Small intestine (tissue), 7 donors: Measurements from ENCODE around the gene STYXL1. TPM values are rescaled to one million over a fixed set of nuclear protein-coding genes. Genes with fewer than 3 reads are reported as not detected.

ENCODE experiments used
- DNase-seq, 2 donors: peaks; one replicate each; pipeline versions ENCODE4 v3.0.0 to v3.0.0-alpha.2; 2013
- FAIRE-seq: peaks from 2 replicates; lab custom pipeline; 2012; peaks lifted over from hg19 to GRCh38; lab: Jason Lieb, UNC
- H3K27ac ChIP-seq, 3 donors: one replicate each; pipeline ENCODE4 v1.5.1; 2013; ENCODE audit warnings: low read length in 2 of 3, mild to moderate bottlenecking in 2 of 3, control low read depth in 1 of 3, inconsistent platforms in 1 of 3, low read depth in 1 of 3, moderate library complexity in 1 of 3
- H3K27me3 ChIP-seq, 3 donors: one replicate each; pipeline ENCODE4 v1.6.1; 2013; ENCODE audit warnings: low read length in 3 of 3, inconsistent platforms in 1 of 3; ENCODE audit not compliant: control insufficient read depth in 3 of 3, insufficient read depth in 3 of 3
- H3K36me3 ChIP-seq, 3 donors: one replicate each; pipeline ENCODE4 v1.6.1; 2013; ENCODE audit warnings: low read length in 3 of 3, inconsistent platforms in 1 of 3, low read depth in 1 of 3, mild to moderate bottlenecking in 1 of 3, moderate library complexity in 1 of 3; ENCODE audit not compliant: control insufficient read depth in 3 of 3, insufficient read depth in 2 of 3
- H3K4me1 ChIP-seq, 3 donors: one replicate each; pipeline ENCODE4 v1.6.1; 2013; ENCODE audit warnings: low read length in 2 of 3, inconsistent platforms in 1 of 3, low read depth in 1 of 3, mild to moderate bottlenecking in 1 of 3, moderate library complexity in 1 of 3; ENCODE audit not compliant: control insufficient read depth in 3 of 3, insufficient read depth in 2 of 3
- H3K4me3 ChIP-seq, 3 donors: one replicate each; pipeline ENCODE4 v1.5.1; 2013; ENCODE audit warnings: low read length in 3 of 3, control low read depth in 1 of 3, inconsistent platforms in 1 of 3, low read depth in 1 of 3, mild to moderate bottlenecking in 1 of 3, moderate library complexity in 1 of 3
- H3K9me3 ChIP-seq, 2 donors: one replicate each; pipeline ENCODE4 v1.6.1; 2013; ENCODE audit warnings: low read depth in 1 of 2, low read length in 1 of 2; ENCODE audit not compliant: control insufficient read depth in 2 of 2, insufficient read depth in 1 of 2
- WGBS, 3 donors: extraction: QIAGEN DNeasy Blood & Tissue Kit; methylation state at CpG; one replicate each; pipeline ENCODE4 v1.1.7; 2013; 5-methylcytosine and 5-hydroxymethylcytosine counted together
- polyA plus RNA-seq, 4 donors: library from polyadenylated mRNA; stranded (reverse) in 3 of 4; unstranded in 1 of 4; fragments of 200-250 nt in 3 of 4; fragments of 120-200 nt in 1 of 4; gene quantifications; one replicate each; pipeline versions ENCODE4 v1.2.1 to v1.2.3, GENCODE V29; 2013
- donor health status: healthy with polysubstance abuse.
- donor health status: control.
- donor health status: control.
- donor health status: Bipolar disorder and iron deficiency.
- donor health status: healthy.

The STYXL1 gene
- polyA plus RNA-seq, 4 donors, result 25.9 to 62.3 (median 39.9) TPM

DNA sequence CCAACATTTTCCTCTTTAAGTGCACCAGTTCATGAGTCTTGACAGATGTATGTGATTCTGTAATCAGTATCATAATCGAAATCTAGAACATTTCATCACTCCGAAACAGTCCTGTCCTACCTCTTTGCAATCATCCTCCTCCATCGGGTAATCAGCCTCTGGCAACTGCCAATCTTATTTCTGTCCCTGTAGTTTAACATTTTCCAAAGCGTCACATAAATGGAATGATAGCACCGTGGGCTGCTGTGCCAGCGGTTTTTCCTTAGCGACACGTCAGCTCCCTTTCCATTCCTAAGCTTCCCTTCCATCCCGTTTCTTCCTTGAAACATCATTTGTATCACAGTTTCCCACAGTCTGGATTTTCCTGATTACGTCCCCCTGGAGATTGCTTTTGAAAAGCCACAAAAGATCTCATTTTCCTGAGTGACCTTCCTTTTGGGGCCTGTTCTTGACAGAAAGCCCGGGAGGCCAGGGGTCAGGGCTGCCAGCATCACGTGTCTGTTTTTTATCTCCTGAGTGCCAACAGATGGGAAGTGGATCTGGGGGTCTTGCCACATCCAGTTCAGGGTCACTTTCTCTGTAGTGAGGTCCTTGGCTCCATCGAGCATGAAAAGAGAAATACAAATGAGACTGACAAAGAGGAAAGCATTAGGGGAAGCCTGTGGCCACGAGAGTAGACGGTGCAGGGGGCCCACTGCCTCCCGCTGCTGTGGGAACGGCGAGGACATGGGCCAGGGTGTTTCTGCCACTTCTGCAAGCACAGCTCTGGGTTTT lies 85.0 kb downstream of the STYXL1 start:
- H3K27ac ChIP-seq, result peak overlapping the region in 1 of 3 donors; percentile 64
- 63 to 85% (median 81%) methylated on average over 18 of the region's 18 CpGs for WGBS, 3 donors
- H3K27me3 ChIP-seq, result no peaks in the 10 kb centered on the region
- no peak for DNase-seq
- H3K4me3 ChIP-seq, result no peak overlapping the region
- FAIRE-seq, result no peak
- H3K9me3 ChIP-seq, result no peaks in the 10 kb centered on the region
- H3K36me3 ChIP-seq, result peaks cover 2 to 69% (median 23%) of the 10 kb centered on the region in 3 donors
- peaks cover 3 to 10% (median 6%) of the 10 kb centered on the region in 3 donors for H3K4me1 ChIP-seq

DNA sequence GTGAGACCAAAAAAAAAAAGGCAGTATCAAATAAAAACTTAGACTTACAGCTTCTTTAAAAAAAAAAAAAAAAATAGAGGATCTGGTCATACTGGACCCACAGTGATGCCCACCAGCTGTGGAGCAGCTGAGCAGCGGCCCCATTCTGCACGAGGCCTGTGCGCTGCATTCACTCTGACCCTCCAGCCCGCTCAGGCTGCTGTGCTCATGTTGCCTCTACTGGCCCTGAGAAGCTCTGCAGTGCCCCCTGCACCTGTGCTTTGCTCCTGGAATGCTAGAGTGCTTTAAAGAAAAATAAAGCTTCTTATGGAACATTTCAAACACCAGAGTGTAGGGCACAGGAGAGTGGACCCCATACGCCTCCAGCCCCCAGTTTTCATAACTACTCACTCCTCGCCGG lies 86.6 kb downstream of the STYXL1 start:
- Histone ChIP-seq H3K27me3 (no peaks in the 10 kb centered on the region), H3K36me3 (peaks cover 5 to 66% (median 21%) of the 10 kb centered on the region in 3 donors), H3K4me1 (peaks cover 3 to 21% (median 10%) of the 10 kb centered on the region in 3 donors), H3K9me3 (peaks cover 0 to 3% of the 10 kb centered on the region in 2 donors), H3K27ac (no peak overlapping the region), H3K4me3 (no peak overlapping the region)
- FAIRE-seq, result no peak
- no peak for DNase-seq
- 95 to 96% (median 96%) methylated on average over 7 of the region's 7 CpGs for WGBS, 3 donors

DNA sequence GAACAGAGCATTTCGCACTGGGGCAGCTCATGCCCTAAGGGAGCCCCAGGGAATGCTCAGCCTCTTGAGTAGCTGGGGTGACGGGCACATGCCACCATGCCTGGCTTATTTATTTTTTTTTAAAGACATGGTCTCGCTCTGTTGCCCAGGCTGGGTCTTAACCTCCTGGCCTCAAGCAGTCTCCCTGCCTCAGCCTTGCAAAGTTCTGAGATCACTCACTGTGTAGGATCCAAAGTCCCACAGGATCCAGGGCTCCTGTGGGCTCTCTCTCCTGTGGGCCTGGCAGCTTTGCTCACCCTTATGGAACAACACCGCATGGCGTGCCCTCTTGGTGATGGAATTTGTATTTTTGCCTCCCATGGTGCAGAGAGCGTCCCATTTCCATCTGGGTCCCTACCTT lies 87.4 kb downstream of the STYXL1 start:
- H3K27me3 ChIP-seq, result no peaks in the 10 kb centered on the region
- H3K27ac ChIP-seq, result no peak overlapping the region
- no peak for DNase-seq
- peaks cover 0 to 22% (median 10%) of the 10 kb centered on the region in 3 donors for H3K4me1 ChIP-seq
- H3K9me3 ChIP-seq, result peaks cover 0 to 5% of the 10 kb centered on the region in 2 donors
- FAIRE-seq, result no peak
- H3K4me3 ChIP-seq, result no peak overlapping the region
- H3K36me3 ChIP-seq, result peaks cover 5 to 65% (median 19%) of the 10 kb centered on the region in 3 donors
- 95 to 99% (median 98%) methylated on average over 6 of the region's 6 CpGs for WGBS, 3 donors

DNA sequence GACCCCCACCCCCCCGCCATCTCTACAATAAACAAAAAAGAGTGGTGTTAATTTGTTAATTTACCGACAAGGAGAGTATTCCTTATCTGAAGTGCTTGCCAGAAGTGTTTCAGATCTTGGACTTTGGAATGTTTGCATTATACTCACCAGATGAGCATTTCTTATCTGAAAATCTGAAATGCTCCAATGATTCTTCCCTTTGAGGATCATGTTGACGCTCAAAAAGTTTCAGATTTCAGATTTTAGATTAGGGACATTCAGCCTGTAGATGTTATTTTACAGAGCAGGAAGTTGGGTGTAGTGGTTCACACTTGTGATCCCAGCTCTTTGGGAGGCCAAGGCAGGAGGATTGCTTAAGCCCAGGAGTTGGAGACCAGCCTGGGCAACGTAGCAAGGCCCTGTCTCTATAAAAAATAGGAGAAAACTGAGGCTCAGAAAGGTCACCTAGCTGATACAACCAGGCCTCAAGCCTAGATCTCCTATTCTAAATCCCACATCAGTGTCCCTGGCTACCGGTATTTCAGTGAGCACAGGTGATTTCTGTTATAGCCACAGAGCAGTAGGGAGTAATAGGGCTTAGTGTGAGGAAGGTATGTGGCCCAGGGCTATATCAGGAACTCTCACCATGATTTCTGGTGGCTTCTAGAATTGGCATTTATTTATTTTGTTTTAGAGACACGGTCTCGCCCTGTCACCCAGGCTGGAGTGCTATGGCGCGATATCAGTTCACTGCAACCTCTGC lies 88.8 kb downstream of the STYXL1 start:
- peaks cover 0 to 5% of the 10 kb centered on the region in 2 donors for H3K9me3 ChIP-seq
- WGBS, 3 donors, result 70 to 82% (median 75%) methylated on average over 9 of the region's 9 CpGs
- H3K27ac ChIP-seq, result peak overlapping the region; percentile 67 to 93 (median 71)
- peaks cover 5 to 68% (median 19%) of the 10 kb centered on the region in 3 donors for H3K36me3 ChIP-seq
- peaks cover 0 to 22% (median 10%) of the 10 kb centered on the region in 3 donors for H3K4me1 ChIP-seq
- FAIRE-seq (no peak), DNase-seq (peak; percentile 56 to 79)
- no peaks in the 10 kb centered on the region for H3K27me3 ChIP-seq
- H3K4me3 ChIP-seq, result no peak overlapping the region

DNA sequence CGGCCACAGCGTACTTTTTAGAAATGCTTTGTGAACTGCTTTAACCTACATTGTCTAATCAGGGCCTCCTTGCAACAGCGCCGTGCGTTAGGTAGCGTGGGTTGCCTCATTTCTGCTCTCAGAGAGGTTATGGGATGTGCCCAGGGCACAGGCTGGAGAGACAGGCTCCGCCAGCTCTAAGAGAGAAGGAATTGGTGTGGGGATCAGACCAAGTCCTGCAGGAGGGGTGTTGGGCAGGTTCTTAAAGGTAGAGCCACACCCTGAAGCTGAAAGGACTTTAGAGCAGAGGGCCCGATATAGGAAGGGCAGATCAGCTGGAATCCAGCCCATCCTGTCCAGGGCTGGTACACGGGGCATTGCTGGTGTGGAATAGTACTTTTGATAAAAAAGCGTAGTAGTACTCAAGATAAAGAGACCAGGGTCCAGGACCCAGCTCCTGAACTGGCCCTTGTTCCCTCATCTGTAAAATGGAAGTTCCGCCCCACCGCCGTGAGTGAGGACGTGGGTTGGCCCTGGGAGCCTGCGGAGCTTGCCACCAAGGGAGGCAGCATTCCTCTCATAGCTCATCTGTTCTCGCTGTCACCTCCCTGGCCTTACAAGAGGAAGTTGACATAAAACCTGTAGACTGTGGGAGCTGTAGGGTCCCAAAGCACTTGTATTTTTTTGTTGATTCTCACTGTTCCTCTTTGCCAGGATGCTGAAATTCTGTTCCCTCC lies 90.6 kb downstream of the STYXL1 start:
- DNase-seq (peak; percentile 90 to 99), FAIRE-seq (no peak)
- 26 to 68% (median 46%) methylated on average over 16 of the region's 16 CpGs for WGBS, 3 donors
- peak overlapping the region; percentile 67 to 93 (median 83) for H3K27ac ChIP-seq
- no peaks in the 10 kb centered on the region for H3K27me3 ChIP-seq
- peaks cover 0 to 22% (median 10%) of the 10 kb centered on the region in 3 donors for H3K4me1 ChIP-seq
- no peak overlapping the region for H3K4me3 ChIP-seq
- peaks cover 0 to 5% of the 10 kb centered on the region in 2 donors for H3K9me3 ChIP-seq
- peaks cover 5 to 60% (median 12%) of the 10 kb centered on the region in 3 donors for H3K36me3 ChIP-seq

DNA sequence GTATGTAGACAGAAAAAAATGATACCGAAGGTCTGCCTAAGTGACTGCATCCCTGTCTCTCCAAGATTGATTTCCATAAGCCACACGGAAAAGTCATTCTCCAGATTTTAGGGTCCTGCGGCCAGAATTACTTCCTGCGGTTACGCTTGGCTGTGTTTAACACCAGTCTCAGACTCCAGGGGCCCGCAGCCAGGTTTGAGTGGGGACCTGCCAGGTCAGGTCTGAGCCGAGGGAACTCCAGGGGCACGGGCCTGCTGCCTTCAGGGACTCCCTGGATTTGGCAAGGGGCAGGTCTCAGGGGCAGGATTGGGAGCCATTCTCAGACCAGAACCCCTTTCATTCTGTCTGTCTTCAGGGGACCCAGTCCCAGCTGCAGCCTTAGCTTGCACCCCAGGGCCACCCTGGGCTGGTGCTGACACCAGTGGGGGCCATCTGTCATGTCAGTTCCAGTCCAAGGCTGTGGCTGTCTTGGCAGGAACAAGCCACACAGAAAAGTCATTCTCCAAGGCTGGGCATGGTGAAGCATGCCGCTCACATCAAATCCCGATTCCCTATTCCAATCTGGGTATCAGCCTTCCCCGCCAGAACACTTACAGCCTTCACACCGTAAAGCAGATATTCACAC lies 92.4 kb downstream of the STYXL1 start:
- H3K4me3 ChIP-seq, result no peak overlapping the region
- WGBS, 3 donors, result 93 to 97% (median 95%) methylated on average over 12 of the region's 12 CpGs
- H3K4me1 ChIP-seq, result peaks cover 0 to 22% (median 10%) of the 10 kb centered on the region in 3 donors
- H3K27me3 ChIP-seq, result no peaks in the 10 kb centered on the region
- FAIRE-seq (no peak), DNase-seq (no peak)
- peaks cover 5 to 47% (median 8%) of the 10 kb centered on the region in 3 donors for H3K36me3 ChIP-seq
- H3K9me3 ChIP-seq, result peaks cover 0 to 5% of the 10 kb centered on the region in 2 donors
- H3K27ac ChIP-seq, result peak overlapping the region in 1 of 3 donors; percentile 64

DNA sequence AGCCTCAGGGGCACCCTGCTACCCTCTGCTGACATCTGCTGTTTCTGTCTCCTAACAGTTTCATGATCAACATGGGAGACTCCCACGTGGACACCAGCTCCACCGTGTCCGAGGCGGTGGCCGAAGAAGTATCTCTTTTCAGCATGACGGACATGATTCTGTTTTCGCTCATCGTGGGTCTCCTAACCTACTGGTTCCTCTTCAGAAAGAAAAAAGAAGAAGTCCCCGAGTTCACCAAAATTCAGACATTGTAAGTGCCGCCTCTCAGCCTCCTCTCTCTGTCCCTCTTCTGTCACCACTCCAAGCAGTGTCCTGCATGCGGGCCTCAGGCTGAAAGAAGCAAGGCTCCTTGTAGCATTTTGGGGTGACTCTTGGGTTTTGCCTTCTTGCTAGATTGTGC lies 93.9 kb downstream of the STYXL1 start:
- DNase-seq, result no peak
- WGBS, 3 donors, result 84 to 93% (median 92%) methylated on average over 11 of the region's 11 CpGs
- no peak for FAIRE-seq
- Histone ChIP-seq H3K27me3 (no peaks in the 10 kb centered on the region), H3K9me3 (peaks cover 0 to 5% of the 10 kb centered on the region in 2 donors), H3K27ac (peak overlapping the region in 1 of 3 donors; percentile 45), H3K4me3 (no peak overlapping the region), H3K4me1 (peaks cover 0 to 22% (median 5%) of the 10 kb centered on the region in 3 donors), H3K36me3 (peaks cover 5 to 40% (median 6%) of the 10 kb centered on the region in 3 donors)
